Ishikawa (cell line): ENCODE results near the gene ANXA2.

ENCODE experiments used
- CREB1 ChIP-seq: IDR thresholded peaks from 2 replicates; pipeline ENCODE4 v1.6.1; 2012; ENCODE audit warnings: low read depth
- EP300 ChIP-seq: IDR thresholded peaks from 2 replicates; pipeline ENCODE4 v1.6.1; 2012; ENCODE audit warnings: borderline replicate concordance
- TAF1 ChIP-seq: IDR thresholded peaks from 2 replicates; pipeline ENCODE4 v1.6.1; 2012; ENCODE audit warnings: low read depth, mild to moderate bottlenecking
- YY1 ChIP-seq: IDR thresholded peaks from 2 replicates; pipeline ENCODE4 v1.6.1; 2012; ENCODE audit warnings: low read depth
- TF ChIP-seq, protein P1 (sequence below): IDR thresholded peaks from 2 replicates; pipeline ENCODE4 v1.6.1; 2012
- TF ChIP-seq, protein P2 (sequence below): IDR thresholded peaks from 2 replicates; pipeline ENCODE4 v1.6.1; 2012; ENCODE audit warnings: low read depth, mild to moderate bottlenecking

DNA sequence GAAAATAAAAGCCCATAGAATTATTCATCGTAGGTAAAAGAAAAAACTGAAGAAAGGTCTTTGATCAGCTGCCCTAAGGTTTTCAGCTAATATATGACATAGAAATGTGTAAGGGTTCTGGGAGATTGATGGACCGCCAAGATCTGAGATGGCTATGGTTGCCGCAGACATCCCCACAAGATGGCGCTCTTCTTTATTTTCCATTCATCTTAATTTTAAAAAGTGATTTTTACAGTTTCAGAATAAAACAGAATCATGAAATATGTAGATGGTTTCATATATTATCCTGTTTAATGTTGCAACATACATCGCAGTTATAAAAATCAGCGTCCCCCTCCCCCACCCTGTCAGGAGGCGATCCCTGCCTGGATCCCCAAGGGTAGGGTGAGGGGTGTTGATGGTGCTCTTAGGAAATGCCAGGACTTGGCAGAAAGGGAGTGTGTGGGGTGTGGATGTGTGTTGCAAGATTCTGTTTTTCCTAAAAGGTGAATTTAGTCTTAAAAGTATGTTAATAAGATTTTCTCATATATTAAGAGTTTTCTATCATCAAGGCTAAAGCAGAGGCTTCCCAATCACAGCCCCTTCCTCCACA, 68.8 kb downstream of the ANXA2 start:
- no peak for TF ChIP-seq EP300
- no peak for TF ChIP-seq CREB1
- TF ChIP-seq TAF1, result no peak
- TF ChIP-seq YY1, result no peak
- TF ChIP-seq, protein P1, sequence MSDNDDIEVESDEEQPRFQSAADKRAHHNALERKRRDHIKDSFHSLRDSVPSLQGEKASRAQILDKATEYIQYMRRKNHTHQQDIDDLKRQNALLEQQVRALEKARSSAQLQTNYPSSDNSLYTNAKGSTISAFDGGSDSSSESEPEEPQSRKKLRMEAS, result no peak
- TF ChIP-seq, protein P2, sequence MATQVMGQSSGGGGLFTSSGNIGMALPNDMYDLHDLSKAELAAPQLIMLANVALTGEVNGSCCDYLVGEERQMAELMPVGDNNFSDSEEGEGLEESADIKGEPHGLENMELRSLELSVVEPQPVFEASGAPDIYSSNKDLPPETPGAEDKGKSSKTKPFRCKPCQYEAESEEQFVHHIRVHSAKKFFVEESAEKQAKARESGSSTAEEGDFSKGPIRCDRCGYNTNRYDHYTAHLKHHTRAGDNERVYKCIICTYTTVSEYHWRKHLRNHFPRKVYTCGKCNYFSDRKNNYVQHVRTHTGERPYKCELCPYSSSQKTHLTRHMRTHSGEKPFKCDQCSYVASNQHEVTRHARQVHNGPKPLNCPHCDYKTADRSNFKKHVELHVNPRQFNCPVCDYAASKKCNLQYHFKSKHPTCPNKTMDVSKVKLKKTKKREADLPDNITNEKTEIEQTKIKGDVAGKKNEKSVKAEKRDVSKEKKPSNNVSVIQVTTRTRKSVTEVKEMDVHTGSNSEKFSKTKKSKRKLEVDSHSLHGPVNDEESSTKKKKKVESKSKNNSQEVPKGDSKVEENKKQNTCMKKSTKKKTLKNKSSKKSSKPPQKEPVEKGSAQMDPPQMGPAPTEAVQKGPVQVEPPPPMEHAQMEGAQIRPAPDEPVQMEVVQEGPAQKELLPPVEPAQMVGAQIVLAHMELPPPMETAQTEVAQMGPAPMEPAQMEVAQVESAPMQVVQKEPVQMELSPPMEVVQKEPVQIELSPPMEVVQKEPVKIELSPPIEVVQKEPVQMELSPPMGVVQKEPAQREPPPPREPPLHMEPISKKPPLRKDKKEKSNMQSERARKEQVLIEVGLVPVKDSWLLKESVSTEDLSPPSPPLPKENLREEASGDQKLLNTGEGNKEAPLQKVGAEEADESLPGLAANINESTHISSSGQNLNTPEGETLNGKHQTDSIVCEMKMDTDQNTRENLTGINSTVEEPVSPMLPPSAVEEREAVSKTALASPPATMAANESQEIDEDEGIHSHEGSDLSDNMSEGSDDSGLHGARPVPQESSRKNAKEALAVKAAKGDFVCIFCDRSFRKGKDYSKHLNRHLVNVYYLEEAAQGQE, result no peak
